Loucy (cell line): Measurements from ENCODE around the gene SSBP4.

ENCODE experiments used
- CTCF ChIP-seq: fragments of 200-600 bp; sonication (generic); conservative IDR thresholded peaks from 2 replicates; pipeline ENCODE4 v1.5.1; 2014; ENCODE audit warnings: mild to moderate bottlenecking, antibody characterized with exemption, low read length
- EZH2phosphoT487 ChIP-seq: fragments of 200-600 bp; IDR thresholded peaks from 2 replicates; pipeline ENCODE4 v1.6.1; 2018; ENCODE audit warnings: antibody characterized with exemption, mild to moderate bottlenecking, moderate library complexity, borderline replicate concordance

- TF ChIP-seq CTCF, result peak; percentile 79
- no peak for TF ChIP-seq EZH2phosphoT487
Measured at GRCh38 chr19:18469069-18469846, 50.1 kb downstream of the SSBP4 start.
